ENCODE data around the gene ERCC4. TPM values are rescaled to one million over a fixed set of nuclear protein-coding genes. Genes with fewer than 3 reads are reported as not detected.

ERCC4 gene
- total and polyA plus RNA-seq, 2 of the 8 experiments (the other 6 are each of a cell fraction or from before 2014, with no cell fraction given) = 1.6 to 13.2 TPM

DNA sequence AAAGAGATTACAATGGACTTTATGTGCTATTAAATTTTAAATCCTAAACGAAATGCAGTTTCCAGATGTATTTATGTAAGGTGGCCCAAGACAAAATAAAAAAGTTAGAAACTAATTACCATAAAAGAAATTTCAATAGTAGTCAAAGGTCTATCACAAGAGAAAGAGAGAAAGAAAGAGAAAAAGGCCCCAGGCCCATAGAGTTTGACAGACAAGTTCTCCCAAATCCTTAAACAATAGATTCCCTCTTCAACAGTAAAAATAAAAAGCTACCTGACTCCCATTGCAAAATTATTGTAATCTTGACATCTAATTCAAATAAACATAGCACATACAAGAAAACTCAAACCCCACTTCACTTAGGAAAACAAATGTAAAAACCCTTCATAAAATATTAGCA is 8.6 kb upstream of the ERCC4 start:
- Histone ChIP-seq H3K9me3 (ENCODE audit: insufficient read depth in 2 of 2, low read depth in 1 of 2, low read length in 1 of 2) (peaks cover 0 to 3% of the 10 kb centered on the region in 2 experiments; a peak in 1 of 4 replicates), H2AK5ac (ENCODE audit: low read depth, low read length) (no peak overlapping the region), H2AFZ (ENCODE audit: low read length) (no peak overlapping the region), H3K56ac (replicated peaks; ENCODE audit: insufficient read length, low read depth, low read length) (no peak overlapping the region), H4K20me1 (replicated peaks in 1 of 2; ENCODE audit: control insufficient read depth in 1 of 2, insufficient read depth in 2 of 2, low read length in 2 of 2) (no peaks in the 10 kb centered on the region), H3K9ac (replicated peaks in 1 of 4; ENCODE audit: extremely low read depth in 1 of 4, low read depth in 3 of 4, low read length in 3 of 4) (no peak overlapping the region), H3K4me3 (ENCODE audit: extremely low read depth in 1 of 4, insufficient read depth in 2 of 4, low read depth in 3 of 4, low read length in 4 of 4) (no peak overlapping the region), H3K23me2 (ENCODE audit: low read depth, low read length) (no peaks in the 10 kb centered on the region), H3K27me3 (replicated peaks in 1 of 4; ENCODE audit: control insufficient read depth in 3 of 4, extremely low read depth in 1 of 4, insufficient read depth in 3 of 4, low read length in 3 of 4) (no peaks in the 10 kb centered on the region), H4K91ac (replicated peaks; ENCODE audit: insufficient read length, low read length) (no peak overlapping the region), H3K27ac (ENCODE audit: low read depth, low read length) (no peak overlapping the region), H3K14ac (ENCODE audit: insufficient read length) (no peak overlapping the region), H3K18ac (ENCODE audit: extremely low read depth, low read length) (no peak overlapping the region), H3K4me1 (replicated peaks in 1 of 4; ENCODE audit: control insufficient read depth in 3 of 4, insufficient read depth in 4 of 4, low read length in 3 of 4) (no peaks in the 10 kb centered on the region), H3K36me3 (ENCODE audit: control insufficient read depth in 2 of 4, insufficient read depth in 4 of 4, low read length in 3 of 4) (no peaks in the 10 kb centered on the region), H3K4me2 (ENCODE audit: insufficient read depth in 1 of 2, low read depth in 2 of 2, low read length in 2 of 2) (no peak overlapping the region), H2BK20ac (ENCODE audit: low read length) (no peak overlapping the region), H4K8ac (ENCODE audit: extremely low read depth, insufficient read depth, low read length) (no peak overlapping the region), H2BK5ac (ENCODE audit: low read depth, low read length) (no peak overlapping the region), H3K79me1 (ENCODE audit: low read depth, low read length) (no peaks in the 10 kb centered on the region), H3K79me2 (ENCODE audit: control insufficient read depth in 1 of 2, insufficient read depth in 2 of 2, low read length in 2 of 2) (no peaks in the 10 kb centered on the region), H2BK120ac (replicated peaks; ENCODE audit: low read depth, low read length) (no peak overlapping the region), H3K23ac (ENCODE audit: insufficient read length) (no peak overlapping the region), H2BK12ac (ENCODE audit: low read depth, low read length) (no peak overlapping the region), H2BK15ac (ENCODE audit: low read length) (no peak overlapping the region), H3K4ac (replicated peaks; ENCODE audit: insufficient read length, low read depth, low read length) (no peak overlapping the region), H4K5ac (ENCODE audit: insufficient read length, low read depth, low read length) (no peak overlapping the region)
- WGBS, 2 experiments (ENCODE audit: extremely low coverage in 1 of 2, insufficient coverage in 1 of 2, insufficient read length in 1 of 2, insufficient replicate concordance in 2 of 2, low coverage in 1 of 2, low lambda C conversion rate in 2 of 2, missing lambda C conversion rate in 1 of 2) = 59% methylated on average over 1 of the region's 1 CpG; no CpG with 5 or more reads in 1 of the 2 experiments
- FAIRE-seq (no peak), DNase-seq (ENCODE audit: low read depth in 1 of 2, low spot score in 2 of 2) (no peak)
- ChIA-PET CTCF (ENCODE audit: partially characterized antibody) (interaction anchor here (0.6 to 1.1 kb wide), 3 partner anchors 8 to 281 kb away, joined by 3 to 5 read pairs (median 4); partner anchors contain the start of gene ERCC4), POLR2A (ENCODE audit: partially characterized antibody) (no interaction called here)
- TF ChIP-seq NRF1 (IDR thresholded peaks at IDR 0.05; ENCODE audit: low read depth, low read length) (no peak), POLR2AphosphoS5 (IDR thresholded peaks at IDR 0.05; ENCODE audit: low read depth, low read length) (no peak), TEAD4 (IDR thresholded peaks at IDR 0.05; ENCODE audit: low read depth, low read length) (no peak), HDAC6 (IDR thresholded peaks at IDR 0.05; ENCODE audit: low read depth, low read length) (no peak), RAD21 (IDR thresholded peaks at IDR 0.05 in 1 of 2, conservative IDR thresholded peaks at IDR 0.05 in 1 of 2; ENCODE audit: low read depth in 2 of 2, low read length in 2 of 2) (no peak), HDAC2 (IDR thresholded peaks at IDR 0.05; ENCODE audit: borderline replicate concordance in 1 of 2, low read depth in 2 of 2, low read length in 2 of 2) (no peak), SP1 (IDR thresholded peaks at IDR 0.05; ENCODE audit: low read depth, low read length) (no peak), JUN (IDR thresholded peaks at IDR 0.05; ENCODE audit: low read depth, low read length) (no peak), CTBP2 (IDR thresholded peaks at IDR 0.05; ENCODE audit: borderline replicate concordance, insufficient read depth, insufficient read length, low read length) (no peak), SIN3A (conservative IDR thresholded peaks at IDR 0.05 in 1 of 2, IDR thresholded peaks at IDR 0.05 in 1 of 2; ENCODE audit: low read depth in 1 of 2, low read length in 2 of 2) (no peak), ASH2L (IDR thresholded peaks at IDR 0.05; ENCODE audit: low read length) (no peak), CEBPB (IDR thresholded peaks at IDR 0.05; ENCODE audit: low read depth, low read length) (no peak), PHF8 (conservative IDR thresholded peaks at IDR 0.05; ENCODE audit: low read depth, low read length) (no peak), BRCA1 (IDR thresholded peaks at IDR 0.05; ENCODE audit: low read depth, low read length) (no peak)
